A549 treated with DMSO at 1 μM for 4 hours (cell line): Measurements from ENCODE around the gene HCLS1. TPM values are rescaled to one million over a fixed set of nuclear protein-coding genes. Genes with fewer than 3 reads are reported as not detected.

Experiments used
- total RNA-seq: library from RNA; stranded (reverse); fragments of 200-300 nt; extraction: Qiagen RNA extraction; gene quantifications from 5 replicates; pipeline ENCODE4 v1.2.3, GENCODE V29; 2022; ENCODE audit warnings: low read depth

The HCLS1 gene, protein sequence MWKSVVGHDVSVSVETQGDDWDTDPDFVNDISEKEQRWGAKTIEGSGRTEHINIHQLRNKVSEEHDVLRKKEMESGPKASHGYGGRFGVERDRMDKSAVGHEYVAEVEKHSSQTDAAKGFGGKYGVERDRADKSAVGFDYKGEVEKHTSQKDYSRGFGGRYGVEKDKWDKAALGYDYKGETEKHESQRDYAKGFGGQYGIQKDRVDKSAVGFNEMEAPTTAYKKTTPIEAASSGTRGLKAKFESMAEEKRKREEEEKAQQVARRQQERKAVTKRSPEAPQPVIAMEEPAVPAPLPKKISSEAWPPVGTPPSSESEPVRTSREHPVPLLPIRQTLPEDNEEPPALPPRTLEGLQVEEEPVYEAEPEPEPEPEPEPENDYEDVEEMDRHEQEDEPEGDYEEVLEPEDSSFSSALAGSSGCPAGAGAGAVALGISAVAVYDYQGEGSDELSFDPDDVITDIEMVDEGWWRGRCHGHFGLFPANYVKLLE
- 0.07 to 0.20 TPM (median 0.16 TPM) in 4 of 5 replicates, not detected in the other for total RNA-seq

DNA sequence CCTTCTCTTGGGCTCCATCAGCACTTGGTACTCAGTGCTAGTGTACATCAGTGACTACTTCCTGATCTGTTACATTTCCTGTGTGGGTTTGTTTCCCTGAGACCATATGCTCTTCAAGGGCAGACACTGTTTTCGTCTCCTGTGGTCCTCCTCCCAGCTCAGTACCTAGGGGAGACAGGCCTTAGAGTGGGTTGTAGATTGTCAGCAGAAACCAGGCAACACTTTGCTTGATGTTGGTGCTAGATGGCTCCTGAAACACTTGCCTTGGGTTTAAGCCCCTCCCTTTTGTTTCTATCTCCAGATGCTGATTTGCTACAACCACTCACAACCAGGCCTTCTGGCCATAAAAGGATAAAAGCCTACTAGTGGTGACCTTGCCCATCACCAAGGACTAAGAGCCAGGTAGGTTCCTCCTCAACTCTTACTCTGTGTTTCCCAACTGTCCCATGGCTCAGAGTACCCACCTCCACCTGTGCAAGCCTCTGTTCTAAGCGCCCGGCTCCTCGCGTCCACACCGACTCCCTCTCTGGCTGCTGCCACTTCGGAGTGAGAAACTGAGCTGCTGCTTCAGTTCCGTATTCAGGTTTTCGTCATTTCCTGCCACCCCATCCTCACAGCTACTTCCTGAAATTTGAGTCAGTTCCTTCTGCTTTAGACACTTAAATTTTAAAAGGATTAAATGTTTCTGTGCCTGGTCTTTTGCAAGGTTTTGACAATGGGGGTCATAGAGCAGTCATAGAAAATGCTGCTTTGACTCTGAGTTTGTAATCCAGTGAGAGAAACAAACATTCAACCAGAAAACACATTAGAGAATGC, at the start of gene HCLS1:
Gene HCLS1 (minus strand): TSS at position 548 of the 816 bp plus-strand sequence. CDS start 2,556 bp downstream, outside the sequence.

DNA sequence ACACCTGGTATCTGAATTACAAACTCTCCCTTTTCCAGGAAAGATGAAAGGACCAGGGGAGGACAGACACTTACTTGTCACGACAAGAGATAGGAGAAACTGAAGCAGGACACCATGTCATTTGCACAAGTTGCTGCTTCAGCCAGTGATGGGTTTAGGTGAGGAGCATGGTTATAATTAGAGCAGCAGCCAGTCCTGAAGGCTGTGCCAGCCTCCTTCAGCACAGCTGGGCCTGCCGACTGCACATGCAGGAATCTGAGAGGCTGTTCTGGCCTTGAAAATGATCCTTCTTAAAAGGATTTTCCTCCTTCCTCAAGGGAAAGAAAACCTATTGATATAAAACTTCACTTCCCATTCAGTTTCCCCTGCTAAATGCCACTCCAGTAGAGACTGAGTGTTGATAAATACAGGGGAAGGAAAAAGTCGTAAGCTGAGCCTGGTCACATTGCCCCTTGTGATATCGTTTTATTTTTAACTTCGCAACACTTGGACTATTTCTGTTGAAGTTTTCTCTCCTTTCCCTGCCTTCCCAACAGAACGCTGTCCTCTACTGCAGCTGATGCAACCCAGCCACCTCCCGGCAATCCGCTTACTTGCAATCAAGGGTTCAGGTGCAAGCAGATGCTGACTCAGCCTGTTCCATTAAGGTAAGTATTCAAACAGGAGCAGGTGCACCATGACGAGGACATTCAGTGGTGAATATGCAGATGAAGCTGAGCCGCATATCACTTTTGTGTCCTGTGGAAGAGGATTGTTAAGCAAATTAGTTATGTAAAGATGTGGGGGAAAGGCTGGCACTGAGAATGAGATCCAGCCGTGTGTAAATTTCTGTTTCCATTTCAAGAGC, 67.6 kb downstream of the HCLS1 start, which contains the start of gene FBXO40:
Gene FBXO40 (plus strand): TSS at position 524 of the 847 bp plus-strand sequence. CDS start 27,197 bp downstream, outside the sequence.

Other genes starting within 250 kb of the HCLS1 start
- gene POLQ, start 114.9 kb downstream of the HCLS1 start, total RNA-seq: 7.0 to 8.3 TPM (median 7.5 TPM) in 5 replicates
- gene ARGFX, start 93.0 kb downstream of the HCLS1 start, total RNA-seq: not detected in 5 replicates
- not detected in 5 replicates for gene FBXO40, start 67.5 kb downstream of the HCLS1 start, total RNA-seq
- 14.8 to 20.1 TPM (median 18.5 TPM) in 5 replicates for gene GOLGB1, start 88.8 kb upstream of the HCLS1 start, total RNA-seq
- 10.3 to 12.1 TPM (median 11.6 TPM) in 5 replicates for gene IQCB1, start 174.2 kb upstream of the HCLS1 start, total RNA-seq
- 2.4 to 2.9 TPM (median 2.8 TPM) in 5 replicates for gene EAF2, start 174.3 kb upstream of the HCLS1 start, total RNA-seq
- 0.06 to 0.43 TPM (median 0.14 TPM) in 5 replicates for gene SLC15A2, start 233.5 kb upstream of the HCLS1 start, total RNA-seq